ENCODE data around the gene UTS2.

Gene UTS2

DNA sequence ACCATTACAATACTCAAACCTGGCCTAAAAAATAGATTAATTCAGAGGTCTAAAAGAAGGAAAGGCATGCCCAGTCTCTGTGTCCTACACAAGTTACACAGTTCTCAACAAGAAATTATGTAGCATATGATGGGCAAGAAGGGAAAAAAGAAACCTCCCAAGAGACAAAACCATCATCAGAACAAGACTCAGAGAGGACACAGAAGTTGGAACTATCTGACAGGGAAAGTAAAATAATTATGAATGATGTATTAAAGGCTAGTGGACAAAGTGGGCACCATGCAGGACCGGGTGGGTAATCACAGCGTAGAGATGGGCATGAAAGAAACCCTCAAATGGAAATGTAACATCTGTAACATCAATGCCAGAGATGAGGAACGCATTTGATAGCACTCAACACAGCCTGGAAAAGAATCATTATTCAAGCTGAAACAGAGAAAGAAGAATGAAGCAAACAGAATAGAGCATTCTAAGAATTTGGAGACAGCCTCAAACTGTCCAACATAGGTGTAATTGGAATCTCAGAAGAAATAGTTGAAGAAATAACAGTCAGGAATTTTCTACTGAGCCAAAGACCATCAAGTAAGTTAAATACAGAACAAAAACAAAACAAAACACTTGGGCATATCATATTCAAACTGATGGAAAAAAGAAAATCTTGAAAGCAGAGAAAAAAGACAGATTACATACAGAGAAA lies 39.0 kb downstream of the UTS2 start:
- no peak overlapping the region for H3K27ac ChIP-seq
- H3K27me3 ChIP-seq (ENCODE audit: control insufficient read depth, insufficient read depth, low read length), result no peaks in the 10 kb centered on the region
- no peak overlapping the region for H3K4me3 ChIP-seq (ENCODE audit: low read depth, low read length)
- no peaks in the 10 kb centered on the region for H3K36me3 ChIP-seq (ENCODE audit: control insufficient read depth, insufficient read depth, low read length)
- H3K79me2 ChIP-seq, result no peaks in the 10 kb centered on the region
- H3K4me2 ChIP-seq (ENCODE audit: low read length), result no peak overlapping the region
- no peaks in the 10 kb centered on the region for H3K4me1 ChIP-seq
- H2AFZ ChIP-seq, result no peak overlapping the region
- H3K9ac ChIP-seq, result no peak overlapping the region
- TF ChIP-seq, protein P1, sequence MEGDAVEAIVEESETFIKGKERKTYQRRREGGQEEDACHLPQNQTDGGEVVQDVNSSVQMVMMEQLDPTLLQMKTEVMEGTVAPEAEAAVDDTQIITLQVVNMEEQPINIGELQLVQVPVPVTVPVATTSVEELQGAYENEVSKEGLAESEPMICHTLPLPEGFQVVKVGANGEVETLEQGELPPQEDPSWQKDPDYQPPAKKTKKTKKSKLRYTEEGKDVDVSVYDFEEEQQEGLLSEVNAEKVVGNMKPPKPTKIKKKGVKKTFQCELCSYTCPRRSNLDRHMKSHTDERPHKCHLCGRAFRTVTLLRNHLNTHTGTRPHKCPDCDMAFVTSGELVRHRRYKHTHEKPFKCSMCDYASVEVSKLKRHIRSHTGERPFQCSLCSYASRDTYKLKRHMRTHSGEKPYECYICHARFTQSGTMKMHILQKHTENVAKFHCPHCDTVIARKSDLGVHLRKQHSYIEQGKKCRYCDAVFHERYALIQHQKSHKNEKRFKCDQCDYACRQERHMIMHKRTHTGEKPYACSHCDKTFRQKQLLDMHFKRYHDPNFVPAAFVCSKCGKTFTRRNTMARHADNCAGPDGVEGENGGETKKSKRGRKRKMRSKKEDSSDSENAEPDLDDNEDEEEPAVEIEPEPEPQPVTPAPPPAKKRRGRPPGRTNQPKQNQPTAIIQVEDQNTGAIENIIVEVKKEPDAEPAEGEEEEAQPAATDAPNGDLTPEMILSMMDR (IDR thresholded peaks at IDR 0.05), result no peak
- no peaks in the 10 kb centered on the region for H3K9me3 ChIP-seq (ENCODE audit: control insufficient read depth, low read length)

DNA sequence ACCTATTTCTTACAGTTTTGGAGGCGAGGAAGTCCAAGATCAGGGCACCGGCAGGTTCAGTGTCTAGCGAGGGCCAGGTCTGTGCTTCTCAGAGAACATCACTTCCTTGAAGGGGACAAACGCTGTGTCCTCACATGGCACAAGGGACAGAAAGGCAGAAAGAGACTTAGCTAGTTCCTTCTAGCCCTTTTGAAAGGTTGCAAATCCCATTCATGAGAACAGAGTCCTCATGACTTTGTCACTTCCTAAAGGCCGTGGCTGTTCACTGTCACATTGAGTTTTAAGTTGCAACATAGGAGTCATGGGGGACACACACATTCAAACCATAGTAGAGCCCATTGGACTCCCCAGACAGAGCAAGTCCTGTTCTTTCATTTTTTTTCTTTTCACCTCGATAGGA lies 41.4 kb downstream of the UTS2 start:
- Histone ChIP-seq H3K27me3 (ENCODE audit: control insufficient read depth, insufficient read depth, low read length) (no peaks in the 10 kb centered on the region), H3K9me3 (ENCODE audit: control insufficient read depth, low read length) (no peaks in the 10 kb centered on the region), H3K4me3 (ENCODE audit: low read depth, low read length) (no peak overlapping the region), H3K79me2 (no peaks in the 10 kb centered on the region), H3K4me1 (no peaks in the 10 kb centered on the region), H2AFZ (no peak overlapping the region), H3K27ac (no peak overlapping the region), H3K36me3 (ENCODE audit: control insufficient read depth, insufficient read depth, low read length) (no peaks in the 10 kb centered on the region), H3K4me2 (ENCODE audit: low read length) (no peak overlapping the region), H3K9ac (no peak overlapping the region)
- TF ChIP-seq, protein P1 (IDR thresholded peaks at IDR 0.05), result no peak

DNA sequence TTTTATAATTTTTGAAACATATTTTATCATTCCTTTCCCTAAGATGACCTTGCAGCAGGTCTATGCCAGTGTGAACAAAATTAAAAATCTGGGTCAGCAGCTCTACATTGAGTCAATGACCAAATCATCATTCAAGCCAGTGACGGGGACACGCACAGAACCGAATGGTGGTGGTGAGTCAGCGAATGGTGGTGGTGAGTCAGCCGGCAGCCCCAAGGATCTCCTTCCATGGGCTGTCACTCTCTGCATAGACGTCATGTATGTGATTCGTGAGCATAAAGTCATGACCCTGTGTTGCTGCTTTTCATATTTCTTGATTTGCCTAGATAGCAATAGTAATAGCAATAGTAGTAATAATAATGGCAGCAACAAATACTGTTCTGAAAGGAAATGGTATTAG lies 42.5 kb downstream of the UTS2 start:
- Histone ChIP-seq H3K36me3 (ENCODE audit: control insufficient read depth, insufficient read depth, low read length) (no peaks in the 10 kb centered on the region), H3K27ac (no peak overlapping the region)

DNA sequence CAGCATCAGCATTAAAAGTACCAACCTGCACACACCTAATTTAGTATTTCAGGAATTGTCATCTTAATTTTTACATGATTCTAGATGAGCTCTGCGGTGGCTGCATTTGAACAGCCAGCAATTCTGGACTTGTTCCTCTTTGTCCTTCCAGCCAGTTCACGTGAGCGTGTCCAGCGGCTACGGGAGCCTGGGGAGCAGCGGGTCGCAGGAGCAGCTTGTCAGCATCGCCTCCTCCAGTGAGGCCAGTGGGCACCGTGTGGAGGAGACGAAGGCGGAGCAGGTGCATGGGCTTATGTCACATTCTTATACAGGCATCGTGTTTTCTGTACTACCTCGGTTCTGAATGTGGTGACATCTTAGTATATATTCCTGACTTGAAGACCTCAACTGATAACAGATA lies 43.1 kb downstream of the UTS2 start:
- no peak overlapping the region for H3K27ac ChIP-seq
- no peak overlapping the region for H3K9ac ChIP-seq
- TF ChIP-seq, protein P1 (IDR thresholded peaks at IDR 0.05), result no peak
- H3K4me1 ChIP-seq, result no peaks in the 10 kb centered on the region
- H3K36me3 ChIP-seq (ENCODE audit: control insufficient read depth, insufficient read depth, low read length), result no peaks in the 10 kb centered on the region
- no peaks in the 10 kb centered on the region for H3K9me3 ChIP-seq (ENCODE audit: control insufficient read depth, low read length)
- no peaks in the 10 kb centered on the region for H3K27me3 ChIP-seq (ENCODE audit: control insufficient read depth, insufficient read depth, low read length)
- H3K79me2 ChIP-seq, result no peaks in the 10 kb centered on the region
- no peak overlapping the region for H3K4me2 ChIP-seq (ENCODE audit: low read length)
- H3K4me3 ChIP-seq (ENCODE audit: low read depth, low read length), result no peak overlapping the region
- no peak overlapping the region for H2AFZ ChIP-seq

More for the DNA sequence above, 42.5 kb downstream of the UTS2 start:
- Histone ChIP-seq H3K27me3 (ENCODE audit: control insufficient read depth, insufficient read depth, low read length) (no peaks in the 10 kb centered on the region), H3K9ac (no peak overlapping the region), H3K9me3 (ENCODE audit: control insufficient read depth, low read length) (no peaks in the 10 kb centered on the region), H3K4me1 (no peaks in the 10 kb centered on the region), H3K79me2 (no peaks in the 10 kb centered on the region), H2AFZ (no peak overlapping the region), H3K4me2 (ENCODE audit: low read length) (no peak overlapping the region), H3K4me3 (ENCODE audit: low read depth, low read length) (no peak overlapping the region)
- TF ChIP-seq, protein P1 (IDR thresholded peaks at IDR 0.05), result no peak

DNA sequence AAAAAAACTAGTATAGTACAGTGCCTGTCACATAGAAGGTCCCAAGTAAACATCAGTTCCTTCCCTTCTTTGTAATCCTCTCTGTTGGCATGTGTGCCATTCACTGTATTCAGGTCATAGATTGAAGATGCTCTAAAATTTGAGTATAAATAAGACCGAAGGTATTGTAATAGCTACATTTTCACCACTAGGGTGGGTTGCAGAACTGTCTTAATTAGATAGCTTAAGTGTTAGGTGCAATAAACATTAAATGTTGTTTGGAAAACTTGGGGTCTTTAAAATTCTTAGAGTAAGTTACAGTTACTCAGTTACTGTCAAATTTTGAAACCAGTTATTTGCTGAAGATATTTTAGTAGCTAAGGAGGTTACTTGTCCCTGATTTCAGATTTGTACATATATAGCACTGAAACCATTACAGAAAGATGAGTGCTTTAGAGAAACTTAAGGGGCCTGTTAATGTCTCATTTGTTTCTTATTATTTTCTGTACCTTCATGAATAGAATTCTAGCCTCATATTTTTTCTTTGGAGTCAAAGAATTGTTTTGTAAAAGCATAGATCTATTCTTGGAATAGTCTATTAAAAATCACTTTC lies 44.5 kb downstream of the UTS2 start:
- Histone ChIP-seq H3K79me2 (no peaks in the 10 kb centered on the region), H3K27me3 (ENCODE audit: control insufficient read depth, insufficient read depth, low read length) (no peaks in the 10 kb centered on the region), H3K27ac (no peak overlapping the region), H3K9me3 (ENCODE audit: control insufficient read depth, low read length) (no peaks in the 10 kb centered on the region), H3K36me3 (ENCODE audit: control insufficient read depth, insufficient read depth, low read length) (no peaks in the 10 kb centered on the region), H3K4me1 (no peaks in the 10 kb centered on the region), H3K4me2 (ENCODE audit: low read length) (no peak overlapping the region), H3K4me3 (ENCODE audit: low read depth, low read length) (no peak overlapping the region), H2AFZ (no peak overlapping the region), H3K9ac (no peak overlapping the region)
- TF ChIP-seq, protein P1 (IDR thresholded peaks at IDR 0.05), result no peak

All from parathyroid adenoma (tissue), 2 donors.